Measurements from ENCODE around the gene FLT1.

Gene FLT1

GRCh38 chr13:28538932-28539331 lies 44.0 kb upstream of the FLT1 start:
- no peak for TF ChIP-seq ZNF274 (IDR thresholded peaks at IDR 0.05; ENCODE audit: low read depth, low read length)
- TF ChIP-seq SUZ12 (IDR thresholded peaks at IDR 0.05; ENCODE audit: extremely low read depth, insufficient read depth, insufficient read length), result no peak
- no peak for TF ChIP-seq YY1 (IDR thresholded peaks at IDR 0.05; ENCODE audit: insufficient read depth, insufficient read length)
- Histone ChIP-seq H3K4me1 (ENCODE audit: insufficient read depth, insufficient read length) (no peaks in the 10 kb centered on the region), H3K4me3 (ENCODE audit: insufficient read length, low read depth) (no peak overlapping the region), H3K9ac (ENCODE audit: insufficient read length, low read depth) (no peak overlapping the region), H3K9me3 (ENCODE audit: insufficient read depth, low read length) (peaks cover 23% of the 10 kb centered on the region; the same call in 1 of the 2 replicates), H3K27me3 (ENCODE audit: insufficient read depth, insufficient read length) (peaks cover 1% of the 10 kb centered on the region), H3K36me3 (ENCODE audit: insufficient read depth, insufficient read length, low read length) (no peaks in the 10 kb centered on the region)
- DNase-seq (ENCODE audit: low read depth, low spot score), result no peak

- DNase-seq (ENCODE audit: low read depth, low spot score), result no peak
- Histone ChIP-seq H3K27me3 (ENCODE audit: insufficient read depth, insufficient read length) (peaks cover 15% of the 10 kb centered on the region), H3K36me3 (ENCODE audit: insufficient read depth, insufficient read length, low read length) (no peaks in the 10 kb centered on the region), H3K4me3 (ENCODE audit: insufficient read length, low read depth) (no peak overlapping the region), H3K4me1 (ENCODE audit: insufficient read depth, insufficient read length) (no peaks in the 10 kb centered on the region), H3K9ac (ENCODE audit: insufficient read length, low read depth) (no peak overlapping the region), H3K9me3 (ENCODE audit: insufficient read depth, low read length) (peaks cover 12% of the 10 kb centered on the region; the same call in 1 of the 2 replicates)
- no peak for TF ChIP-seq SUZ12 (IDR thresholded peaks at IDR 0.05; ENCODE audit: extremely low read depth, insufficient read depth, insufficient read length)
- no peak for TF ChIP-seq YY1 (IDR thresholded peaks at IDR 0.05; ENCODE audit: insufficient read depth, insufficient read length)
- no peak for TF ChIP-seq ZNF274 (IDR thresholded peaks at IDR 0.05; ENCODE audit: low read depth, low read length)
Observed at GRCh38 chr13:28537171-28537570, 42.2 kb upstream of the FLT1 start.

GRCh38 chr13:28536371-28536770 lies 41.4 kb upstream of the FLT1 start:
- no peak for TF ChIP-seq YY1 (IDR thresholded peaks at IDR 0.05; ENCODE audit: insufficient read depth, insufficient read length)
- no peak for TF ChIP-seq ZNF274 (IDR thresholded peaks at IDR 0.05; ENCODE audit: low read depth, low read length)
- no peak for TF ChIP-seq SUZ12 (IDR thresholded peaks at IDR 0.05; ENCODE audit: extremely low read depth, insufficient read depth, insufficient read length)
- Histone ChIP-seq H3K36me3 (ENCODE audit: insufficient read depth, insufficient read length, low read length) (no peaks in the 10 kb centered on the region), H3K4me1 (ENCODE audit: insufficient read depth, insufficient read length) (peaks cover 3% of the 10 kb centered on the region), H3K9me3 (ENCODE audit: insufficient read depth, low read length) (peaks cover 12% of the 10 kb centered on the region; the same call in 1 of the 2 replicates), H3K9ac (ENCODE audit: insufficient read length, low read depth) (no peak overlapping the region), H3K4me3 (ENCODE audit: insufficient read length, low read depth) (no peak overlapping the region), H3K27me3 (ENCODE audit: insufficient read depth, insufficient read length) (peaks cover 20% of the 10 kb centered on the region)
- DNase-seq (ENCODE audit: low read depth, low spot score), result no peak

GRCh38 chr13:28535734-28536133 lies 40.8 kb upstream of the FLT1 start:
- H3K36me3 ChIP-seq (ENCODE audit: insufficient read depth, insufficient read length, low read length), result no peaks in the 10 kb centered on the region
- H3K4me3 ChIP-seq (ENCODE audit: insufficient read length, low read depth), result no peak overlapping the region
- TF ChIP-seq SUZ12 (IDR thresholded peaks at IDR 0.05; ENCODE audit: extremely low read depth, insufficient read depth, insufficient read length) (no peak), YY1 (IDR thresholded peaks at IDR 0.05; ENCODE audit: insufficient read depth, insufficient read length) (no peak), ZNF274 (IDR thresholded peaks at IDR 0.05; ENCODE audit: low read depth, low read length) (no peak)
- DNase-seq (ENCODE audit: low read depth, low spot score), result no peak
- H3K9me3 ChIP-seq (ENCODE audit: insufficient read depth, low read length), result peaks cover 12% of the 10 kb centered on the region; the same call in 1 of the 2 replicates
- H3K27me3 ChIP-seq (ENCODE audit: insufficient read depth, insufficient read length), result peaks cover 23% of the 10 kb centered on the region
- H3K4me1 ChIP-seq (ENCODE audit: insufficient read depth, insufficient read length), result peaks cover 3% of the 10 kb centered on the region
- H3K9ac ChIP-seq (ENCODE audit: insufficient read length, low read depth), result no peak overlapping the region

DNA sequence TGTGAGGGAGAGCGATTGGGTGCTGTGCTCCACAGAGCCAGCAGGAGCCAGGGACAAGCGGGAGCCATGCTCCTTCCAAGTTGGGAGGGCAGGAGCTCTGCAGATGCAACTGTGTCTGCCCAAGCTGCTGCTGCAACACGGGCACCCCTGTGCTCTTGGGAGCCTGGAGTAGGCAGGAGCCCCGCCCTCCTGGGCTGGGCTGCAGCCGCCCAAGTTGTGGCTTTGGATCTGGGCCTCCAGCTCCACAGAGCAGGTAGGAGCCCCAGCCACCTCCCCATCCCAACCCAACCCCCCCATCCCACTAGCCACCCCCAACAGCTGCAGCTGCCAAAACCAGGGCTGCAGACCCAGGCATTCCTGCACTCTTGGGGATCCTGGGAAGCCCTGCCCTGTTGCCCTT lies 39.9 kb upstream of the FLT1 start:
- peaks cover 5% of the 10 kb centered on the region for H3K4me1 ChIP-seq (ENCODE audit: insufficient read depth, insufficient read length)
- TF ChIP-seq ZNF274 (IDR thresholded peaks at IDR 0.05; ENCODE audit: low read depth, low read length), result no peak
- TF ChIP-seq SUZ12 (IDR thresholded peaks at IDR 0.05; ENCODE audit: extremely low read depth, insufficient read depth, insufficient read length), result no peak
- TF ChIP-seq YY1 (IDR thresholded peaks at IDR 0.05; ENCODE audit: insufficient read depth, insufficient read length), result no peak
- H3K9ac ChIP-seq (ENCODE audit: insufficient read length, low read depth), result no peak overlapping the region
- peaks cover 23% of the 10 kb centered on the region for H3K27me3 ChIP-seq (ENCODE audit: insufficient read depth, insufficient read length)
- no peaks in the 10 kb centered on the region for H3K36me3 ChIP-seq (ENCODE audit: insufficient read depth, insufficient read length, low read length)
- DNase-seq (ENCODE audit: low read depth, low spot score), result no peak
- peaks cover 12% of the 10 kb centered on the region; the same call in 1 of the 2 replicates for H3K9me3 ChIP-seq (ENCODE audit: insufficient read depth, low read length)
- H3K4me3 ChIP-seq (ENCODE audit: insufficient read length, low read depth), result no peak overlapping the region

- Histone ChIP-seq H3K4me3 (ENCODE audit: insufficient read length, low read depth) (no peak overlapping the region), H3K9me3 (ENCODE audit: insufficient read depth, low read length) (peaks cover 12% of the 10 kb centered on the region; the same call in 1 of the 2 replicates), H3K27me3 (ENCODE audit: insufficient read depth, insufficient read length) (peaks cover 23% of the 10 kb centered on the region), H3K9ac (ENCODE audit: insufficient read length, low read depth) (no peak overlapping the region), H3K4me1 (ENCODE audit: insufficient read depth, insufficient read length) (peaks cover 5% of the 10 kb centered on the region), H3K36me3 (ENCODE audit: insufficient read depth, insufficient read length, low read length) (no peaks in the 10 kb centered on the region)
- TF ChIP-seq YY1 (IDR thresholded peaks at IDR 0.05; ENCODE audit: insufficient read depth, insufficient read length) (no peak), SUZ12 (IDR thresholded peaks at IDR 0.05; ENCODE audit: extremely low read depth, insufficient read depth, insufficient read length) (no peak), ZNF274 (IDR thresholded peaks at IDR 0.05; ENCODE audit: low read depth, low read length) (no peak)
- no peak for DNase-seq (ENCODE audit: low read depth, low spot score)
Observed at GRCh38 chr13:28534210-28534609, 39.3 kb upstream of the FLT1 start.

GRCh38 chr13:28533441-28534166 lies 38.7 kb upstream of the FLT1 start:
- no peak for DNase-seq (ENCODE audit: low read depth, low spot score)
- H3K27me3 ChIP-seq (ENCODE audit: insufficient read depth, insufficient read length), result peaks cover 23% of the 10 kb centered on the region
- H3K9me3 ChIP-seq (ENCODE audit: insufficient read depth, low read length), result peaks cover 12% of the 10 kb centered on the region; the same call in 1 of the 2 replicates
- H3K9ac ChIP-seq (ENCODE audit: insufficient read length, low read depth), result no peak overlapping the region
- no peaks in the 10 kb centered on the region for H3K36me3 ChIP-seq (ENCODE audit: insufficient read depth, insufficient read length, low read length)
- peaks cover 5% of the 10 kb centered on the region for H3K4me1 ChIP-seq (ENCODE audit: insufficient read depth, insufficient read length)
- no peak overlapping the region for H3K4me3 ChIP-seq (ENCODE audit: insufficient read length, low read depth)
- TF ChIP-seq SUZ12 (IDR thresholded peaks at IDR 0.05; ENCODE audit: extremely low read depth, insufficient read depth, insufficient read length), result no peak
- TF ChIP-seq YY1 (IDR thresholded peaks at IDR 0.05; ENCODE audit: insufficient read depth, insufficient read length), result no peak
- TF ChIP-seq ZNF274 (IDR thresholded peaks at IDR 0.05; ENCODE audit: low read depth, low read length), result no peak

All from NT2/D1 (cell line).